Activated effector memory CD4-positive, alpha-beta T cell treated with Interleukin-2 at 50 U/mL for 16 hours (primary cell): Measurements from ENCODE around the gene CCRL2.
A peak's percentile ranks its signal among the peaks of the same experiment; 100 is the strongest.

Source experiments
- DNase-seq: peaks from one replicate; pipeline ENCODE4 v3.0.0-alpha.2; 2020

Gene CCRL2, protein sequence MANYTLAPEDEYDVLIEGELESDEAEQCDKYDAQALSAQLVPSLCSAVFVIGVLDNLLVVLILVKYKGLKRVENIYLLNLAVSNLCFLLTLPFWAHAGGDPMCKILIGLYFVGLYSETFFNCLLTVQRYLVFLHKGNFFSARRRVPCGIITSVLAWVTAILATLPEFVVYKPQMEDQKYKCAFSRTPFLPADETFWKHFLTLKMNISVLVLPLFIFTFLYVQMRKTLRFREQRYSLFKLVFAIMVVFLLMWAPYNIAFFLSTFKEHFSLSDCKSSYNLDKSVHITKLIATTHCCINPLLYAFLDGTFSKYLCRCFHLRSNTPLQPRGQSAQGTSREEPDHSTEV

DNA sequence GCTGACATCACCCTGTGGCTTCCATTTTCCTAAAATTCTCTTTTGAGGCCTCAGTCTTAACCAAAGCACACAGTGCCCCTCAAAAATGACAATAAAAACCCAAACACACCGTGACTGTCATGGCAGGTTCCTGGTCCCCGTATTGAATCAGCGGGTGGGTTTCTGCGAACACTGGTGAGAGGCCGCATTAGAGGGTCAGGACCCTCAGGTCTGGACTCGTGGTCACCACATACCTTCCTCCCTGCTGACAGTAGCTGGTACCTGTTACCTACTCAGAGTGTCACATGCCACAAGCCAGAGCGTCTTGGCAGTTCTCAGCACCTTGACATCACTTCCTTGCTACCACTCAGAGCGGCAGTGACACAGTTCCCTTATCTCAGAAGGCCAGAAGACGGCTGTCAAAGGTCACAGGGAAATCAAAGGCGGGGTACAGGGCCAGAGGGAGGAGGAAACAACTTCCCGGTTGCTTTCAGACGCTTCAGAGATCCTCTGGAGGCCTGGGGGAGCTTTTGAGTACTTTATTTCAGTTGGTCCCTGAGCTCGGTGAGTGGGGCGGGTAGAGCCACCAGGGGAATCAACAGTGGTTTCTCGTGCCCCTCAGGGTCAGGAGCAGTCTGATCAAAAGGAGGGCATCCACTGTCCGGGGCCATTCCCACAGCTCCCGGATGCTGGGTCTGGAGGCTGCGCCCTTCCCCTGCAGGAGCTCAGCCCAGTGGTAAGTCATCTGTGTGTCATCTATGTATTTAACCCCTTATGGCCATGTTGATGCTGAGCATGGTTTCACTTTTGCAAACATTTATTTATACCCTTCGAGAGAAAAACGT is at the start of gene CCRL2, which contains the start of gene CCR5AS:
Gene CCRL2 (plus strand): TSS at position 472 of the 824 bp plus-strand sequence. CDS start 821 bp downstream, outside the sequence.
Gene CCR5AS (minus strand): TSS at position 279 of the 824 bp plus-strand sequence.
- DNase-seq, result peak; percentile 12

DNA sequence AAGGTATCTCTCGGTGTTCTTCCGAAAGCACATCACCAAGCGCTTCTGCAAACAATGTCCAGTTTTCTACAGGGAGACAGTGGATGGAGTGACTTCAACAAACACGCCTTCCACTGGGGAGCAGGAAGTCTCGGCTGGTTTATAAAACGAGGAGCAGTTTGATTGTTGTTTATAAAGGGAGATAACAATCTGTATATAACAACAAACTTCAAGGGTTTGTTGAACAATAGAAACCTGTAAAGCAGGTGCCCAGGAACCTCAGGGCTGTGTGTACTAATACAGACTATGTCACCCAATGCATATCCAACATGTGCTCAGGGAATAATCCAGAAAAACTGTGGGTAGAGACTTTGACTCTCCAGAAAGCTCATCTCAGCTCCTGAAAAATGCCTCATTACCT is 48.6 kb upstream of the CCRL2 start:
- DNase-seq, result no peak

DNA sequence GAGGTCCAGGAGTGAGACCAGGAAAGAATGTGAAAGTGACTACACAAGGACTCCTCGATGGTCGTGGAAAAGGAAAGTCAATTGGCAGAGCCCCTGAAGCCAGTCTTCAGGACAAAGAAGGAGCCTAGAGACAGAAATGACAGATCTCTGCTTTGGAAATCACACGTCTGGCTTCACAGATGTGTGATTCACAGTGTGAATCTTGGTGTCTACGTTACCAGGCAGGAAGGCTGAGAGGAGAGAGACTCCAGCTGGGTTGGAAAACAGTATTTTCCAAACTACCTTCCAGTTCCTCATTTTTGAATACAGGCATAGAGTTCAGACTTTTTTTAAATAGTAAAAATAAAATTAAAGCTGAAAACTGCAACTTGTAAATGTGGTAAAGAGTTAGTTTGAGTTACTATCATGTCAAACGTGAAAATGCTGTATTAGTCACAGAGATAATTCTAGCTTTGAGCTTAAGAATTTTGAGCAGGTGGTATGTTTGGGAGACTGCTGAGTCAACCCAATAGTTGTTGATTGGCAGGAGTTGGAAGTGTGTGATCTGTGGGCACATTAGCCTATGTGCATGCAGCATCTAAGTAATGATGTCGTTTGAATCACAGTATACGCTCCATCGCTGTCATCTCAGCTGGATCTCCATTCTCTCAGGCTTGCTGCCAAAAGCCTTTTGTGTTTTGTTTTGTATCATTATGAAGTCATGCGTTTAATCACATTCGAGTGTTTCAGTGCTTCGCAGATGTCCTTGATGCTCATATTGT is 47.1 kb upstream of the CCRL2 start:
- no peak for DNase-seq

DNA sequence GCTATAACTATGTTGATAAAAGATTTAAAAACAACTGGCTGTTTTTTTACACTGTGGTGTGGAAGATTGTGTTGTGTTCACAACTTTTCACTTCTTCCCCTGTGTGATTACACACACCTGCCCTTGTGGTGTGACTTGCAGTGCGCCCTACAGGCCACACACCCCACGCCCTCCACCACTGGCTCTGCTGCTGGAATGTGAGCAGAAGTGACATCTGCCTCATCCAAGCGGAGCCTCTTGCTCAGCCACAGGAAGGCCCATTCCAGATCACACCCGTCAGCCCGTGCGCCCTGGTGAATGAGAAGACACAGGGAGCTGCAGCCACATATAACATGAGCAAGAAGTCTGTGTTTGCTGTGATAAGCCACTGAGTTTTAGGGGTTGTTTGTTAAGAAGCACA is 46.2 kb upstream of the CCRL2 start:
- DNase-seq, result no peak

DNA sequence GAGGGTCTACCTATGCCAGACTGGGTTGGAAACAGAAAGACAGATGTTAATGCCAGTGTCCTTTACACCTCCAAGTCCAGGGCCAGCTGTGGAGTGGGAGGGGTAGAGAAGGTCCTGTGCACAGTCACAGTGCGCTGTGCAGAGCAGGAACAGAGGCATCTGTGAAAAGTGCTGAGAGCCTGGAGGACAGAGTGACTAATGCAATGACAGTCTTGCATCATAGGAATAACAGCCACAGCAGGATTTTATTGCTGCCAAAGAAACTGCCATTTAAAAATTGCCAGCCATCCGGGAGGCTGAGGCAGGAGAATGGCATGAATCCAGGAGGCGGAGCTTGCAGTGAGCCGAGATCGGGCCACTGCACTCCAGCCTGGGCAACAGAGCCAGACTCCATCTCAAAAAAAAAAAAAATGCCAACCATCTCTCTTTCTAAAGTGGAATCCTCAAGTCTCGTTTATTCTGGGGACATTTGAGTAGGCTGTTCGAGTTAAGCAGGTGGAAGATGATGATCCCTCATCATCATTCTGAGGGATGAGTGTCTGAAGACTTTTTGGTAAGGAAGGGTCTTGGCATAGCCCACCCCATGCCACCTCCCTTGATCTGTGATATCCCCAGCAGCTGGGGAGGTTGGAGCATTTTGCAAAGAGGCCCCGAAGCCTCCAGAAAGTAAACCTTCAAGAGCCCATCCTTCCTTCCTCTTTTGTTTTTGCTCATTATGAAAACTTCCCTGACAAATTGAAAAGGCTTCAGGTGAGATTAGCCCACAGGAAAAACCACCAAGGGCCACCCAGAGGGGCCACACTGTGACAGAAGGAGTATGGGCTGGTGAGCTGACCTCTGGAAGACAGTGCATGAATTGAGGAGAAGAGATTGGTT is 45.4 kb upstream of the CCRL2 start:
- no peak for DNase-seq

DNA sequence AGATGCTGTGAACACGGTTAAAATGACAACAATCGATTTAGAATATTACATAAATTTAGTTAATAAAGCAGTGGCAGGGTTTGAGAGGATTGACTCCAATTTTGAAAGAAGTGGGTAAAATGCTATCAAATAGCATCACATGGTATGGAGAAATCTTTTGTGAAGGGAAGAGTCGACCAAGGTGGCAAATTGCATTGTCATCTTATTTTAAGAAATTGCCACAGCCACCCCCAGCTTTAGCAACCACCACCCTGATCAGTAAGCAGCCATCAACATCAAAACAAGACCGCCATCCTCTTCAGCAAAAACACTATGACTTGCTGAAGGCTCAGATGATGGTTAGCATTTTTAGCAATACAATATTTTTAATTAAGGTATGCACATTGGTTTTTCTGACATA is 42.0 kb upstream of the CCRL2 start:
- no peak for DNase-seq

DNA sequence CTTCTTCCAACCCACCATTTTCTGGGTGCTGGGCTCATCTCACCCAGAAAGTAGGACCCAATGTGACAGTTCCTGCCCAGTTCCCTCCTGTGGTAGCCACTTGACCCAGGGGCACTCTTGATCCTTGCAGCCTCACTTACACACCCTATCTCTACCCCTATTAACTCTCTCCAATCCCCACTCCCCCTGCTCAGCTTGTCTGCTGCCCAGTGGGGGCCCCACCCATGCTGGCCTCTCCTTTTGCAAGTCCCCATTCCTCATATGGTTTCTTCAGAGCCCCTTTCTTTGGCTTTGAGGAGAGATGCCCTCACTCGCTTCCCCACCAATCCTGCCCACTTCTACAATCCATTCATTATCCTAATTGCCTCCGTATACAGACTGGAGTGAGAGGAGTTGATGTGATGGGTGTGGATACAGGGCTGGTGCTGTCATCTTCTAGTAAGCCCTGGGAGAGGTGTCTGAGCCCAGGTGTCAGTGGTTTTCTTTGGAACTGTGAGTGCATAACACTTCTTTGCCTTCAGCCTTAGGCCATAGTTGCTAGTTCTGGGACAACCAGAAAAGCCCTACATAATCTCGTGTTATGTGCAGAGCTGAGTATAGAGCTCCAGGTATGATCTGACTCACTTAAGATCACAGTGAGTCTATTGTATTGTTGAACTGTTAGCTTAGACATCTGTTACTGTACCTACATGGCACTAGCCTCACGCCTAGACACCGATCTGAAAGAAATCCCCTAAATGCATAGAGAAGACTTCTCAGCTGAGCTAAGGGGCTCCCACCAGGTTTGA is 41.1 kb upstream of the CCRL2 start:
- DNase-seq, result no peak

DNA sequence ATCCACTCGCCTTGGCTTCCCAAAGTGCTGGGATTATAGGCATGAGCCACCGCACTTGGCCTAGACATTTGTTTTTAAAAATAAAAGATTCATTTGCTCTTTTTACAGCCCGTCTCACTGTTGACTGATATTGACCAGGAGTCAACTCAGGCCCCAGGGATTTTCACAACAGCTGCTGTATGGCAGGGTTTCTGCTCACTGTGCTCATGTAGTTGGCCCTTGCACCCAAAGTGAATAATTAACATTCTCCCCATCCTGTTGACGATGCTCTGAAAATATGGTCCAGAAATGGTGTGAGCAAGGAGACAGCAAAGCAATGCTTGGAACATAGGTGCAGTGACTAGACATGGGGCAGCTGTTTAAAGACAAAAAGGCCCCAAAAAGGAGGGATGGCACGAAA is 39.2 kb upstream of the CCRL2 start:
- no peak for DNase-seq

DNA sequence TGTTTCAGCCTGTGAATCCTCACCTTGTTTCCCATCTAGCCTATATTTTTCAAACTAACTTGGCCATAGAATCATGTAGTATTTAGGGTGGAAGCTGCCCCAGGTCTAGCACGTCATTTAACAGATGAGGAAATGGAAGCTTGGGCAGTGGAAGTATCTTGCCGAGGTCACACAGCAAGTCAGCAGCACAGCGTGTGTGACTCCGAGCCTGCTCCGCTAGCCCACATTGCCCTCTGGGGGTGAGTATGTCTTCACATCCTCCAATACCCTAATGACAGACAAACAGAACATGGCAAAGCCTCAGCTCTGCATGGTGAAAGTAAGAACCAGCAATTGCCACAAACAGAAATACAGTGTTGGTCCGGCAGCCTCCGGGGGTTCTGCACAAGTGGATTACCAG is 38.5 kb upstream of the CCRL2 start:
- peak; percentile 68 for DNase-seq

DNA sequence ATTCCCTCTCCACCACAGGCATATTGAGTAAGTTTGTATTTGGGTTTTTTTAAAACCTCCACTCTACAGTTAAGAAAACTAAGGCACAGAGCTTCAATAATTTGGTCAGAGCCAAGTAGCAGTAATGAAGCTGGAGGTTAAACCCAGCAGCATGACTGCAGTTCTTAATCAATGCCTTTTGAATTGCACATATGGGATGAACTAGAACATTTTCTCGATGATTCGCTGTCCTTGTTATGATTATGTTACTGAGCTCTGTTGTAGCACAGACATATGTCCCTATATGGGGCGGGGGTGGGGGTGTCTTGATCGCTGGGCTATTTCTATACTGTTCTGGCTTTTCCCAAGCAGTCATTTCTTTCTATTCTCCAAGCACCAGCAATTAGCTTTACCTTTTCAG is 37.9 kb upstream of the CCRL2 start:
- DNase-seq, result no peak

DNA sequence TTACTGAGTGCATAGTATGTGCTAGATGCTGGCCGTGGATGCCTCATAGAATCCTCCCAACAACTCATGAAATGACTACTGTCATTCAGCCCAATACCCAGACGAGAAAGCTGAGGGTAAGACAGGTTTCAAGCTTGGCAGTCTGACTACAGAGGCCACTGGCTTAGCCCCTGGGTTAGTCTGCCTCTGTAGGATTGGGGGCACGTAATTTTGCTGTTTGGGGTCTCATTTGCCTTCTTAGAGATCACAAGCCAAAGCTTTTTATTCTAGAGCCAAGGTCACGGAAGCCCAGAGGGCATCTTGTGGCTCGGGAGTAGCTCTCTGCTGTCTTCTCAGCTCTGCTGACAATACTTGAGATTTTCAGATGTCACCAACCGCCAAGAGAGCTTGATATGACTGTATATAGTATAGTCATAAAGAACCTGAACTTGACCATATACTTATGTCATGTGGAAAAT is 37.4 kb upstream of the CCRL2 start:
- no peak for DNase-seq

DNA sequence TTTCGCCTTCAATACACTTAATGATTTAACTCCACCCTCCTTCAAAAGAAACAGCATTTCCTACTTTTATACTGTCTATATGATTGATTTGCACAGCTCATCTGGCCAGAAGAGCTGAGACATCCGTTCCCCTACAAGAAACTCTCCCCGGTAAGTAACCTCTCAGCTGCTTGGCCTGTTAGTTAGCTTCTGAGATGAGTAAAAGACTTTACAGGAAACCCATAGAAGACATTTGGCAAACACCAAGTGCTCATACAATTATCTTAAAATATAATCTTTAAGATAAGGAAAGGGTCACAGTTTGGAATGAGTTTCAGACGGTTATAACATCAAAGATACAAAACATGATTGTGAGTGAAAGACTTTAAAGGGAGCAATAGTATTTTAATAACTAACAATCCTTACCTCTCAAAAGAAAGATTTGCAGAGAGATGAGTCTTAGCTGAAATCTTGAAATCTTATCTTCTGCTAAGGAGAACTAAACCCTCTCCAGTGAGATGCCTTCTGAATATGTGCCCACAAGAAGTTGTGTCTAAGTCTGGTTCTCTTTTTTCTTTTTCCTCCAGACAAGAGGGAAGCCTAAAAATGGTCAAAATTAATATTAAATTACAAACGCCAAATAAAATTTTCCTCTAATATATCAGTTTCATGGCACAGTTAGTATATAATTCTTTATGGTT is 36.1 kb upstream of the CCRL2 start, which contains the start of gene CCR5:
Gene CCR5 (plus strand): TSS at position 108 of the 680 bp plus-strand sequence. CDS start 1,957 bp downstream, outside the sequence.
- DNase-seq, result no peak

DNA sequence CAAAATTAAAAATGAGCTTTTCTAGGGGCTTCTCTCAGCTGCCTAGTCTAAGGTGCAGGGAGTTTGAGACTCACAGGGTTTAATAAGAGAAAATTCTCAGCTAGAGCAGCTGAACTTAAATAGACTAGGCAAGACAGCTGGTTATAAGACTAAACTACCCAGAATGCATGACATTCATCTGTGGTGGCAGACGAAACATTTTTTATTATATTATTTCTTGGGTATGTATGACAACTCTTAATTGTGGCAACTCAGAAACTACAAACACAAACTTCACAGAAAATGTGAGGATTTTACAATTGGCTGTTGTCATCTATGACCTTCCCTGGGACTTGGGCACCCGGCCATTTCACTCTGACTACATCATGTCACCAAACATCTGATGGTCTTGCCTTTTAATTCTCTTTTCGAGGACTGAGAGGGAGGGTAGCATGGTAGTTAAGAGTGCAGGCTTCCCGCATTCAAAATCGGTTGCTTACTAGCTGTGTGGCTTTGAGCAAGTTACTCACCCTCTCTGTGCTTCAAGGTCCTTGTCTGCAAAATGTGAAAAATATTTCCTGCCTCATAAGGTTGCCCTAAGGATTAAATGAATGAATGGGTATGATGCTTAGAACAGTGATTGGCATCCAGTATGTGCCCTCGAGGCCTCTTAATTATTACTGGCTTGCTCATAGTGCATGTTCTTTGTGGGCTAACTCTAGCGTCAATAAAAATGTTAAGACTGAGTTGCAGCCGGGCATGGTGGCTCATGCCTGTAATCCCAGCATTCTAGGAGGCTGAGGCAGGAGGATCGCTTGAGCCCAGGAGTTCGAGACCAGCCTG is 35.3 kb upstream of the CCRL2 start:
- no peak for DNase-seq

DNA sequence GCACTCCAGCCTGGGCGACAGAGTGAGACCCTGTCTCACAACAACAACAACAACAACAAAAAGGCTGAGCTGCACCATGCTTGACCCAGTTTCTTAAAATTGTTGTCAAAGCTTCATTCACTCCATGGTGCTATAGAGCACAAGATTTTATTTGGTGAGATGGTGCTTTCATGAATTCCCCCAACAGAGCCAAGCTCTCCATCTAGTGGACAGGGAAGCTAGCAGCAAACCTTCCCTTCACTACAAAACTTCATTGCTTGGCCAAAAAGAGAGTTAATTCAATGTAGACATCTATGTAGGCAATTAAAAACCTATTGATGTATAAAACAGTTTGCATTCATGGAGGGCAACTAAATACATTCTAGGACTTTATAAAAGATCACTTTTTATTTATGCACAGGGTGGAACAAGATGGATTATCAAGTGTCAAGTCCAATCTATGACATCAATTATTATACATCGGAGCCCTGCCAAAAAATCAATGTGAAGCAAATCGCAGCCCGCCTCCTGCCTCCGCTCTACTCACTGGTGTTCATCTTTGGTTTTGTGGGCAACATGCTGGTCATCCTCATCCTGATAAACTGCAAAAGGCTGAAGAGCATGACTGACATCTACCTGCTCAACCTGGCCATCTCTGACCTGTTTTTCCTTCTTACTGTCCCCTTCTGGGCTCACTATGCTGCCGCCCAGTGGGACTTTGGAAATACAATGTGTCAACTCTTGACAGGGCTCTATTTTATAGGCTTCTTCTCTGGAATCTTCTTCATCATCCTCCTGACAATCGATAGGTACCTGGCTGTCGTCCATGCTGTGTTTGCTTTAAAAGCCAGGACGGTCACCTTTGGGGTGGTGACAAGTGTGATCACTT is 34.3 kb upstream of the CCRL2 start:
- DNase-seq, result no peak

DNA sequence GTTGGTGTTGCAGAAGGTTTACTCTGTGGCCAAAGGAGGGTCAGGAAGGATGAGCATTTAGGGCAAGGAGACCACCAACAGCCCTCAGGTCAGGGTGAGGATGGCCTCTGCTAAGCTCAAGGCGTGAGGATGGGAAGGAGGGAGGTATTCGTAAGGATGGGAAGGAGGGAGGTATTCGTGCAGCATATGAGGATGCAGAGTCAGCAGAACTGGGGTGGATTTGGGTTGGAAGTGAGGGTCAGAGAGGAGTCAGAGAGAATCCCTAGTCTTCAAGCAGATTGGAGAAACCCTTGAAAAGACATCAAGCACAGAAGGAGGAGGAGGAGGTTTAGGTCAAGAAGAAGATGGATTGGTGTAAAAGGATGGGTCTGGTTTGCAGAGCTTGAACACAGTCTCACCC is 32.3 kb upstream of the CCRL2 start:
- DNase-seq, result no peak

DNA sequence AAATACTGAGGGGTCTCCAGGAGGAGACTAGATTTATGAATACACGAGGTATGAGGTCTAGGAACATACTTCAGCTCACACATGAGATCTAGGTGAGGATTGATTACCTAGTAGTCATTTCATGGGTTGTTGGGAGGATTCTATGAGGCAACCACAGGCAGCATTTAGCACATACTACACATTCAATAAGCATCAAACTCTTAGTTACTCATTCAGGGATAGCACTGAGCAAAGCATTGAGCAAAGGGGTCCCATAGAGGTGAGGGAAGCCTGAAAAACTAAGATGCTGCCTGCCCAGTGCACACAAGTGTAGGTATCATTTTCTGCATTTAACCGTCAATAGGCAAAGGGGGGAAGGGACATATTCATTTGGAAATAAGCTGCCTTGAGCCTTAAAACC is 31.8 kb upstream of the CCRL2 start:
- no peak for DNase-seq

DNA sequence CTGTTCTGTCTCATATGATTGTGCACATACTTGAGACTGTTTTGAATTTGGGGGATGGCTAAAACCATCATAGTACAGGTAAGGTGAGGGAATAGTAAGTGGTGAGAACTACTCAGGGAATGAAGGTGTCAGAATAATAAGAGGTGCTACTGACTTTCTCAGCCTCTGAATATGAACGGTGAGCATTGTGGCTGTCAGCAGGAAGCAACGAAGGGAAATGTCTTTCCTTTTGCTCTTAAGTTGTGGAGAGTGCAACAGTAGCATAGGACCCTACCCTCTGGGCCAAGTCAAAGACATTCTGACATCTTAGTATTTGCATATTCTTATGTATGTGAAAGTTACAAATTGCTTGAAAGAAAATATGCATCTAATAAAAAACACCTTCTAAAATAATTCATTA is 31.2 kb upstream of the CCRL2 start:
- no peak for DNase-seq

DNA sequence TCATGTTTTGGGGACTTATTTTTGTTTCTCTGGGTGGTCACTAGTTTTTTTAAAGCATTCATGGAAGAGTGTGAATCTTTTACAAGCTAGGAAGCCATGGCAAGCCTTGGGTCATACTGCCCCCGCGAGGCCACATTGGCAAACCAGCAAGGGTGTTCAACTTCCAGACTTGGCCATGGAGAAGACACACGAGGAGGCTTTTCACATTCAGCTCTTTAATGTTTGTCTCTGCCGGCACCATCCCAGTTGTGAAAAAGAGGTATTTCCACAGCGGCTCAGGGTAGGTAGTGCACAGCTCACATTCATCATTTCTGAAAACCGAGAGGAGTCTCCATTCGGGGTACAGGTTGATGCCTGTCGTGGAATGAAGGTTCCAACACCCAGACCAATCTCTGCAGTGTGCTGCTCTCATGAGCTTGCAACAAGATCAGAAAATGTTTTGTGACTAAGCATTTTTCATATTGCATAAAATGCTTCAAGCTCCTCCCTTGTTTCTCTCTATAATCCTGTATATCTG is 28.6 kb upstream of the CCRL2 start:
- peak; percentile 53 for DNase-seq
